NCI-H2029 (cell line): ENCODE measurements around the gene STUB1.
A peak's percentile ranks its signal among the peaks of the same experiment; 100 is the strongest.

Source experiments
- DNase-seq: peaks from one replicate; lab custom pipeline; 2025; lab: John Stamatoyannopoulos, UW

The STUB1 gene

DNA sequence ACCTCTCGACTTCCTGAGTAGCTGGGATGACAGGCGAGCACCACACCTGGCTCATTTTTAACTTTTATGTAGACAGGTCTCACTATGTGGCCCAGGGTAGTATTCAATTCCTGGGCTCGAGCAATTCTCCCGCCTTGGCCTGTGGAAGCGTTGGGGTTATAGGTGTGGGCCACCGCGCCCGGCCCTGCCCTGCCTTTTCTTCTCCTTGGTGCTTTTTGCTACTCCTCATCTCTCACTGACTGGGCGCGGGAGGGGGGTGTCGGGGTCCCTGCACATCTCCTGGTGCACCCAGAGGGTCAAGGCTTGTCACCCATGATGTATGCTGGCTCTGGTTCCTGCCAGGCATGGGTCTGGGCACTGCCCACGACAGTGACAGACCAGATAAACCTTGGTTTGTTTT is 35.7 kb upstream of the STUB1 start:
- DNase-seq, result no peak

DNA sequence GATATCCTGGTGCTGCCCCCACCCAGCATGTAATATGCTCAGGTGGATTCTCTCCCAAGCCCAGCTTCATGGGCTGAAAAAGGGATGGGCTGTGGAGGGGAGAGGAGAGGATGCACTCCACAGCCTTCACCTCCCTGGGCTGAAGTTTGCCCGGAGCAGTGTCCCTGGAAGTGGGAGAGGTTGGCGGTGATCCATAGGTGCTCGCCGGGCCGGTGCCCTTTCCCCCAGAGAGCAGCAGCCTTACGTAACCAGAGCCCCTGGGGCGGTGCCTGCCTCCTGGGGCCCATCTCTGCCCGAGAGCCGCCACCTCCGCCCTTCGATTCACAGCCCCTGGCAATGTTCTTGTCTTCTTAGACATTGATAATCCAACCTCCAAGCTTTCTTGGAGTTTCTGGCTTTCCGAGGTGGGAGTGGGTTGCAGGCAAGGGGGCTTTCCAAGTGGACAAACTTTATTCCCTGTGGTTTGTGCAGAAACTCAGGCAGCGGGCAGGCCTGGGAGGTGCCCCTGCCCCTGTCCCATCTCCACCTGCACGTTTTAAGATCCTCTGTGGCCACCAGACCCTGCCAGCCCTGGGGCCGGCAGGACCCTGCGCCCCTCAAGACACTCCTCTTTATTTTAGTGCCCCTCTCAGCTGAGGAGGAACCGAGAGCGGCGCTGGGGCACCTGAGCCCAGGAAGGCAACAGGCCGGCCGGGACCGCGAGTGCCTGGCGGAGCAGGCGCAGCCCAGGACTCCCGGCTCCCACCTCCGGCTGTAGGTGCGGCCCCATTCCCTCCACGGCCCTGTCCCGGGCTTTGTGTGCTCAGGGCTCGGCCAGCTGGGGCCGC is 34.1 kb upstream of the STUB1 start:
- DNase-seq, result no peak

DNA sequence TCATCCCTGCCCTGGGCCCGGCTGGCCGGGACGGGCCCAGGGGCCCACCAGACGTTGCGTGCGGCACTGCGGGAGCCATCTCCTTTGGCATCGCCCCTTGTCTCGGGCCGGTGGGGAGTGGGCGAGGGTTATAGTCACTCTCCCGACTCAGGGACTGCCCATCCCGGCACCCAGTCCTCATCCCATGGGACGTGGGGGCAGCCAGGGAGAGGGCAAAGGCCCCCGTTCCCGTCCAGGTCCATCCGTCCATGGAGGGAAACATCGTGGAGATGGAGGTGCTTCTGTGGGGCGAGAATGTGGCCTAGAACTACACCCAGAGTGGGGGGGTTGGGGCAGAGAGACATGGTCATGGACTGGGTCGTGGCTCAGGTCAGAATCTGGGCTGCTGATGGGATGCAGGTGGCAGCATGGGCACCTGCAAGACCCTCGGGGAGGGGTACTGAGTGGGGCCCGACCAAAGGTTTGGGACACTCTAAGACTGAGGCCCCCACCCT is 33.5 kb upstream of the STUB1 start:
- no peak for DNase-seq

DNA sequence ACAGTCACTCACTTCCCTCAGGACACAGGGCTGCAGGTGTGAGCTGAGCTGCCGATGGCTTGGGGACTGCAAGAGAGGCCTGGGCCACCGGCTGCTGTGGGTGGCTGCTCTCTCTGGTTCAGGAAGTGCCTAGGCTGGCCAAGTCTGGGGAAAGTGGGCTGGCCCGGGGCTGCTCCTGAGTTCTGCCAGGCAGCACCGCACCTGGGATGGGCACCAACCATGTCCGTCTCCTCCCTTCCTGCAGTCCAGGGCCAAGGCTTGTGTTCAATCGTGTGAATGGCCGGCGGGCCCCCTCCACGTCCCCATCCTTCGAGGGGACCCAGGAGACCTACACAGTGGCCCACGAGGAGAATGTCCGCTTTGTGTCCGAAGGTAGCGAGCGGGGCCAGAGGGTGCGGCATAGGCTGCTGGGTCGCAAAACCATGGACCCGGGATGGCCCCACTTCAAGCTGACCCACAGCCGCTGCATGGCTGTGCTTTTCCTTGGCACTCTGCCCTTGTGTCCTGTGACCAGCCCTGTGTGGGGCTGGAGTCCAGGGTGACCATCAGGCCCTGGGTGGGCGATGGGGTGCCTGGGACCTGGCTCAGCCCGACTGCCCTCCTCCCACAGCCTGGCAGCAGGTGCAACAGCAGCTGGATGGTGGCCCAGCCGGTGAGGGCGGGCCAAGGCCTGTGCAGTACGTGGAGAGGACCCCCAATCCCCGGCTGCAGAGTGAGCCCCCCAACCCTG is 32.9 kb upstream of the STUB1 start:
- peak; percentile 22 for DNase-seq

DNA sequence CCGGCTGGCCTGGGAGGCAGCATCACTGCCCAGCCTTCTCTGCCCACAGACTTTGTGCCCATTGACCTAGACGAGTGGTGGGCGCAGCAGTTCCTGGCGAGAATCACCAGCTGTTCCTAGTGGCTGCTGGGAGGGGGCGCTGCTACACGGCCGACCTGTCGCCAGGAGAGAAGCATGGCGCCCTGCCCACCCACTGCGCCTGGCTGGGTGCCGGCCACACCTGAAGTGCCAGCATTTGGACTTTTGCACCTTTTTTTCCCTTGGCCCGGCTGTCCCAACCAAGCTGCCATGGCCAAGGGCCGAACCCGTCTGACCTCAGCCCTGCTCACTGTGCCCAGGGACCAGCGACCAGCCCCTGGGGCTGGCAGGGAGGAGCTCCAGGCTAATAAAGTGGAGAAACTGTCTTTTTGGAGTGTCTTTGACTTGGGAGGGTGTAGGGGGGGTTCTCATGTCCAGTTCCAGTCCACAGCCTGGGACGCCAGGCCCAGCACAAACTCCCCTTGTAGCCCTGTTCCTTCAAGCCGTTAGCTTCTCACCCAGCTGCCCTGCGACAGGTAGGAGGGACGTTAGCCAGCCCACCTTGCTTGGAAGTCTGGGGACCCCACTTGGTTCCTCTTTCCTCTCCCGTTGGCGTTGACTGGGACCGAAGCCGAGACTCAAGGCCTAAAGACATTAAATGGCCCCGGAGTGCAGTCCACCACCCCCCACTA is 32.0 kb upstream of the STUB1 start:
- peak; percentile 60 for DNase-seq

DNA sequence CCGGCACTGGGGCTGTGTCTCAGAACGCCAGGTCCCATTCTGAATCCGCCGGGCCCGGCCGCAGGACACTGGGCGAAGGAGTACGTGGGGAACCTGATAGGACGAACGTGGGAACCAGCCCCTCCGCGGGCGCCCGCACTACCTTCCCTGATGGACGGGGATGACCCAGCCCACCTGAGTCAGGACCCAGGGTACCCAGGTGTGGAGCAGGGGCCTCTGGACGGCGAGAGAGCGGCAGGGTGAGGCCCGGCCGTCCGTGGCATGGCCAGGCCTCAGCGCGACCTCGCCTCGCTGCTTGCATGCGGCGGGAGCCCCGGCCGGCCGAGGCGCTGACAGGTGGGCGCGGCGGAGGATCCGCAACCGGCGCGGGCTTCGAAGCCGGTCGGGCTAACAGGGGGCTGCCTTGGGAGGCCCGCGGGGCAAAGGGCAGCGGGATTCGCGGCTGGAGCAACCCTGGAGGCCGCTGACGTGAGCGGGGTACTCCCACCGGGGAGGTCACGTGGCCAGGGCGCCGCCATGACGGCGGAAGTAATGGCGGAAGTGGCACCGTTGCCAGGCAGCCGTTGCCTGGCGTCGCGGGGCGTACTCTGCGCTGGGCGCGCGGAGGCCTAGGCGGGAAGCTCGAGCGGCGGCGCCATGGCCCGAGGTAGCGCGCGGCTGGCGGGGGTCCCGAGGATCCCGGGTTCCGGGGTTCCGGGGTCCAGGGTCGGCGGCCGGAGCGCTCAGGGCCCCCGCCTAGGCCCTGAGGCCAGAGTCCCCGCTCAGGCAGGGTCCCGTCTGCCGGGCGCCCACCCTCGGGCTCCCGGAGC is 31.2 kb upstream of the STUB1 start, which contains the start of gene WDR90:
TSS of gene WDR90 (plus strand) at position 585 of the 809 bp plus-strand sequence. CDS start at position 637, 52 bp downstream.
- DNase-seq, result peak; percentile 89

DNA sequence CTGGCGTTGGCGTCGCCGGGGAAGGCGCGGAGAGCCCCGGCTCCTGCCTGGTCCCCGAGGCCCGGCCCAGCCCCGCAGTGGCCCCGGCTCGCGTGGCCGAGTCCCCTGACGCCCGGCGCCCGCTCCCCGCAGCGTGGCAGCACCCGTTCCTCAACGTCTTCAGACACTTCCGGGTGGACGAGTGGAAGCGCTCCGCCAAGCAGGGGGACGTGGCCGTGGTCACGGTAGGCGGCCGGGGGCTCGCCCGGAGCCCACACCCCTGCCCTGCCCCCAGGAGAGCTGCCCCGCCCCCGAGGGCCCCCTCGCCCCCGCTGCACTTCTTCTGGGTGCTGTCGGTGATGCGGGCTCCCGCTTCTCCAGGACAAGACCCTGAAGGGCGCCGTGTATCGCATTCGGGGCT is 30.6 kb upstream of the STUB1 start:
- DNase-seq, result no peak

DNA sequence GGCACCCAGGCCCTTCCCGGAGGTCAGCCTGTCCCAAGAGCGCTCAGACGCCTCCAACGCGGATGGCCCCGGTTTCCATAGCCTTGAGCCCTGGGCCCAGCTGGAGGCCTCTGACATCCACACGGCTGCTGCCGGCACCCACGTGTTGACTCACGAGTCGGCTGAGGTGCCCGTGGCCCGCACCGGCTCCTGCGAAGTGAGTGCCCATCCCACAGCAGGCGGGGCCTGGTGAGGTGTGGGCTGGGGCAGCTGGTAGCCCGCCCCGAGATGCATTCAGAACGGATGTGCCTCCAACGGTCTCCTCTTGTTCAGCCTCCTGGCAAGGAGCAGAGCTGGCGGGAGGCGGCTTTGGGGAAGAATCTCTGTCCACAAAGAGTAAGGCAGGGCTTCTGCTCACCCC is 28.4 kb upstream of the STUB1 start:
- no peak for DNase-seq

DNA sequence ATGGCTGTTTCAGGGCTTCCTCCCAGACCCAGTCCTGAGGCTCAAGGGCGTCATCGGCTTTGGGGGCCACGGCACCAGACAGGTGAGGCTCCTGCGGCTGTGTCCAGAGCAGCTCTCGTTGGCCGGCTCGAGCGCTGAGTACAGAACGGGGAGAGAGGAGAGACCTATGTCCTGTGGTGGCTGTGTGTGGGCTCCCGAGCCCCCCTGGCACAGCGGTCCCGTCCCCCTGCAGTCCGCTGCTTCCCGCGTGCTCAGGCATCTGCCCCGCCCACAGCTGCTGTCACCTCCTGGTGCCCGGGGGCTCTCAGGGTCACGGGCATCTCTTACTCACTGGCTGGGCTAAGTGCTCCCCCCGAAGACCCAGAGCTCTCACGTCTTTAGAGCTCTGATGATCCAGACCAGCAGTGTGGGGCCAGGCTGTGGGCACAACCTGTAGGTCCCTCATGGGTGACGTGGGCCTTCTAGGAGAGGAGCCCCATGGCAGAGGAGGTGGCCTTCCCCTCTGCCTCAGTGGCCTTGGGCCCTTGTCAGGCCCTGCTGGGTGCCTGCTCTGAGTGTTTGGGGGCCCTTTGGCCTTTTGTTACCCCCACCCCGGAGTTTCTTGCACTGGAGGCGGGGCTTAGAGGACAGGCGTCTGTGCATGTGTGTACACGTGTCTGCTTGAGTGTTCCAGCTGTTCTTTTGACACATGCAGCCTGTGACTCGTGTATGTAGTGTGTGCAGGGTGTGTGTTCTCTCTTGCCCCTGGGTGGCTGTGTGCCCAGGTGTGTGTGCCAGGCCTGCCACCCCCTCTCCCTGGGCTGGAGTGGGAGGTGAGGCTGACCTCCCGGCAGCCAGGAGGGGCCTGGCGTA is 27.5 kb upstream of the STUB1 start:
- DNase-seq, result no peak

DNA sequence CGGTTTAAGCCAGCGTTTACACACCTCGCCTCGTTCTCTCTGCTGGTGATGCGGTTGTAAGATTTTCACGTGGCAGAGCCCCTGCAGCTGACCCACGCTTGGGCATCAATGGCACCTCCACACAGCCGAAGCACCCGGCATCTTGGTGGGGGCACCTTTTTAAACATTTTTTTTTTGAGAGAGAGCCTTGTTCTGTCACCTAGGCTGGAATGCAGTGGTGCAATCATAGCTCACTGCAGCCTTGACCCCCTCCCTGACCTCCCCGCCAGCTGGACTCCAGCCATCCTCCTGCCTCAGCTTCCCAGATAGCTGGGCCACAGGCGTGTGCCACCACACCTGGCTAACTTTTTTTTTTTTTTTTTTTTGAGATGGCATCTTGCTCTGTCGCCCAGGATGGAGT is 26.2 kb upstream of the STUB1 start:
- DNase-seq, result no peak

DNA sequence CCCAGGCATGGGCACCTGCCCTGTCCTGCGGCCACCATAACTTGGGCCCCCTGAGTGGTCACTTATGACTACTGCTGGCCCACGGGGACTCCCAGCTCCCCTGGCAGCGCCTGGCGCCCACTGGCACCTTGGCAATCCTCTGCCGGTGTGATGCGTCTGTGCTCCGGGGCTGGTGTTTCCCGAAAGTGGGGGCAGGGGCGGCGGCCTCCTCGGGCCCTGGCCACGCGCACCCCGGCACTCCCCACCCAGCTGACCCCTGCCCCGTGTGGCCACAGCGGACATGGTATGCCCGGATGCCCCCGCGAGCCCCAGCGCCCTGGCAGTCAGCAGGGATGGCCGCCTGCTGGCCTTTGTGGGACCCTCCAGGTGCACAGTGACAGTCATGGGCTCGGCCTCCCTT is 22.7 kb upstream of the STUB1 start:
- DNase-seq, result no peak

DNA sequence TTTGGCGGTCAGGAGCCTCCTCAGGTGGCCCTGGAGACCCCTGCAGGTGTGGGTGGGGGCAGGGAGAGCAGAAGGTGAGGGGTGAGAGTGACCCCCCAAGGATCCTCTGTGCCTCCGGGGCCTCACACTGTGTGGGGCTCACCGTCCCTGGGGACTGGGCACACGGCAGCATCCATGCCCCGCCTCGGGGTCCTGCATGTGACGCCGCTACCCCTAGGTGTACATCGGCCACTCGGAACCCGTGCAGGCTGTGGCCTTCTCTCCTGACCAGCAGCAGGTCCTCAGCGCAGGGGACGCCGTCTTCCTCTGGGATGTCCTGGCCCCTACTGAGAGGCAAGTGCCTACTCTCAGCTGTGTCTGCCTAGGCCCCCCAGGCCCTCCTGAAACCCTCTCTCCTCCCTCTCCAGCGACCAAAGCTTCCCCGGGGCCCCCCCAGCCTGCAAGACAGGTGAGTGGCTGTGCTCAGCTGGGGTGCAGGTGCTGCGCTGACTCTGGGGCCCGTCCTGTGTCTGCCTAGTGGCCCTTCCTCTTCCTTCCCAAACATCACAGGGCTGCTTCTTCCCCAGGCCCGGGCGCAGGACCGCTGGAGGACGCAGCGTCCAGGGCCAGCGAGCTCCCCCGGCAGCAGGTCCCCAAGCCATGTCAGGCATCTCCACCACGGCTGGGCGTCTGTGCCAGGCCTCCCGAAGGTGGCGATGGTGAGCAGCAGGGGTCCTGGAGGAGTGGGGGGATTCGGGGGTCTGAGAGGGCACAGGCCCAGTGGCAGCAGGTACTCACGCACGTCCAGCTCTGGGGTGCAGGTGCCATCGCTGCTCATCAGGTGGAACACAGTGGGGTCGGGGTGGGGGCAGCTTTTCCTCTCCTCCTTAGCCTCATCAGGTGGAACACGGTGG is 21.3 kb upstream of the STUB1 start:
- no peak for DNase-seq

DNA sequence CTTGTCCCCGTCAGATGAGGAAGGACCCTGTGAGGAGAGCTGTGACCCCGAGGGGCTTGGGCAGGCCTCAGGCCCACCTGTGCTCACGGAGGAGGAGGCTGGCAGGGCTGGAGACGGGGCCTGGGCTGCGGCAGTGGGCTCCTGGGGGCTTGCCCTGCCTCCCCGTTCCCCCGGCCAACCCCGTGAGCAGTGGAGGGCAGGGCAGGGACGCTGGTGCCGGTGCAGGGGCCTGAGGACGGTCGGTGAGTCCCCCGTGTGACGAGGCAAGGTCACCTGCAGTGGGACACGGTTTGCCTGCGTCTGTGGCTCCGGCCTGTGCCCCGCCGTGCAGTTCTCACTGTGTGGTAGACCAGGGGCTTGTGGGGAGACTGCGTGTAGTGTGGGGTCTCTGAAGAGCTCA is 20.6 kb upstream of the STUB1 start:
- no peak for DNase-seq

DNA sequence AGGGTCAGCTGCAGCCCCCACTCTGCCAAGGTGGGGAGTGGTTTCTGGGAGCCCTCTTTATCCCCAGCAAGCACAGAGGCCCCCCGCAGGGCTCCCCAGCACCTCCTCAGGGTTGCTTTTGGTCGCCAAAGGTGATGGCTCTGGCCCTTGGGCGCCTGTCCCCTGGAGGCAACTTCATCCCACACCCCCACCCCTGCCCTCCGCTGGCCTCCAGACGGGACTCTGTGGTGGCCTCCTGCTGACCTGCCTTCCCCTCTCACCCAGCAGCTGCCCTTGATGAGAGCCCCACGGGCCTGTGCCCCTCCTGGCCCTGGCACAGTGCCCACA is 20.1 kb upstream of the STUB1 start:
- DNase-seq, result no peak

DNA sequence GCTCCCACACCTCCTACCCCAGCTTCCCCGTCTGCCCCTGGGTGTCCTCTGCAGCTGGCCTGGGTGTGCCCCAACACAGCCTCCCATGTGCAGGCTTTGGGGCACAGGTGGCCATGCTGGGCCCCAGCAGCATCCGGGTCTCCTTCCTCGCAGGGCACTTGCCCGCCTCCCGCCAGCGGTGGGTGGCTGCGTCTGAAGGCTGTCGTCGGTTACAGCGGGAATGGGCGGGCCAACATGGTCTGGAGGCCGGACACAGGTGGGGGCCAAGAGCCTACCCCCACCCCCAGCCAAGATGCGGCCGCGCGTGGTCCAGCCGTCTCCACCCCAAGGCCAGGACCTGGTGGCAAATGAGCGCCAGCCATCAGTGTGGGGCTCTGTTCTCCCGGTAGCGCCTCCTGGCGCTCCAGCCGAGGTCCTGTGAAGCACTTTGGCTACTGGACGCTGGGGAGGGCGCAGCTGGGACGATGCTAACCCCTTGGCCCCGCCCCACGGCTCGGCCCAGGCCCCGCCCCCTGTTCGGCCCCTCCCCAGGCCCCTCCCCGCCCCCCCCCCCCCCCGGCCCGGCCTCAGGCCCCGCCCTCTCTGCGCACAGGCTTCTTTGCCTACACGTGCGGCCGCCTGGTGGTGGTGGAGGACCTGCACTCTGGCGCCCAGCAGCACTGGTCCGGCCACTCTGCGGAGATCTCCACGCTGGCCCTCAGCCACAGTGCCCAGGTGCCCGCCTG is 19.6 kb upstream of the STUB1 start:
- peak; percentile 78 for DNase-seq

DNA sequence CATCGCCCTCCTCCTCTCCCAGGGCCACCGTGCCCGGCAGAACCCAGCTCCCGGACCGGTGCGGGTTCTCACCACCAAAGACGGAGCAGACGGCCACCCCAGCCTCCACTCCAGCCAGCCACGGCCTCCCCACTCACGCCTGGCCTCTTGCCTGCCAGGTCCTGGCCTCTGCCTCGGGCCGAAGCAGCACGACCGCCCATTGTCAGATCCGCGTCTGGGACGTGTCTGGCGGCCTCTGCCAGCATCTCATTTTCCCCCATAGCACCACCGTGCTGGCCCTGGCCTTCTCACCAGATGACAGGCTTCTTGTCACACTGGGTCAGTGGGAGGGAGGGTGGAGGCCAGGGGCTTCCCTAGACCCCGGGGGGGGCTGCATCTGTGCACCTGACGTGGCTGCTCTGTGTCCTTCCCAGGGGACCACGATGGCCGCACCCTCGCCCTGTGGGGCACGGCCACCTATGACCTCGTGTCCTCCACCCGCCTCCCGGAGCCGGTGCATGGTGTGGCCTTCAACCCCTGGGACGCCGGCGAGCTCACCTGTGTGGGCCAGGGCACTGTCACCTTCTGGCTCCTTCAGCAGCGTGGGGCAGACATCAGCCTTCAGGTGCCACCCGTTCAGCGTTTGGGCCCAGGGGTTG is 18.9 kb upstream of the STUB1 start:
- DNase-seq, result no peak

DNA sequence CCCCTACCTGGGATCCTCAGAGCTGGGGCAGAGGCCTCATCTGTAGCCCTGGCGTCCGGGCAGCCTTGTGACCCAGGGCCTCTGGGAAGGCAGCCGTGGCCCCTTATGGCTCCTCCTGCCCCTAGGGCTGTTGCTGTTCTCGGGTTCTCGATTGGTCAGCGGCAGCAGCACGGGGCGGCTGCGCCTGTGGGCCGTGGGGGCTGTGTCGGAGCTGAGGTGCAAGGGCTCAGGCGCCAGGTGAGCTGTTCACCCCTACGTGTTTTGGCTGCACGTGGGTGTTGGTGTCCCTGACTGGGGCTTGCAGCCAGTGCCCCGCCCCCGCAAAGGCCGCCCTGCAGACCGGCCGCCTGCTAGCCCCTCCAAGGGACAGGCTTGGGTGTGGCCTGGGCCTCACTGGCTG is 18.1 kb upstream of the STUB1 start:
- DNase-seq, result no peak

DNA sequence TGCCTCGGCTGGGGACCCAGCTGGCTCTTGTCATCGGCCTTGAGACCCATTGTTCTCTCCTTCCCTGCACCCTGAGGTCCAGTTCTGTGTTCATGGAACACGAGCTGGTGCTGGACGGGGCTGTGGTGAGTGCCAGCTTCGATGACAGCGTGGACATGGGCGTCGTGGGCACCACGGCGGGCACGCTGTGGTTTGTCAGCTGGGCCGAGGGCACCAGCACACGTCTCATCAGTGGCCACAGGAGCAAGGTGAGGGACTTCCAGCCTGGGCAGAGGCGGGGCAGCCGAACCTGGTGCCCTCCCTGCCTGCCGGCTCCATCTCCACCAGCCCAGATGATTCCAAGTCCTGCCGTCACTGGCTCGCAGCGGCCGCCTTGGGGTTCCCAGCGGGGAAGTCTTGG is 17.6 kb upstream of the STUB1 start:
- DNase-seq, result no peak

DNA sequence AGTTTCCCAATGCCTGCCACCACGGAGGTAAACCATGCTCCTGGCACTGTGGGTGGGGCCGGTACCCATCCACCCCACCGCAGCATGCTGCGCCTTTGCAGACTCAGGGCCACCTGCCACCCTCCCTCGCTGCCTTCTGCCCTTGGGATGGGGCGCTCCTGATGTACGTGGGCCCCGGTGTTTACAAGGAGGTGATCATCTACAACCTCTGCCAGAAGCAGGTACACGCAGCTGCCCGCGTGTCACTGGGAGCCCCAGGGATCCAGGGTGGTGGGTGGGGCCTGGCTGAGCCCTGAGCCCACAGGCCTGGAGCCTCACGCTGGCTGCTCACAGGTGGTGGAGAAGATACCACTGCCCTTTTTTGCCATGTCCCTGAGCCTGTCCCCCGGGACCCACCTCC is 13.6 kb upstream of the STUB1 start:
- DNase-seq, result no peak
